ENCODE results near the gene LHFPL6.

LHFPL6 gene

DNA sequence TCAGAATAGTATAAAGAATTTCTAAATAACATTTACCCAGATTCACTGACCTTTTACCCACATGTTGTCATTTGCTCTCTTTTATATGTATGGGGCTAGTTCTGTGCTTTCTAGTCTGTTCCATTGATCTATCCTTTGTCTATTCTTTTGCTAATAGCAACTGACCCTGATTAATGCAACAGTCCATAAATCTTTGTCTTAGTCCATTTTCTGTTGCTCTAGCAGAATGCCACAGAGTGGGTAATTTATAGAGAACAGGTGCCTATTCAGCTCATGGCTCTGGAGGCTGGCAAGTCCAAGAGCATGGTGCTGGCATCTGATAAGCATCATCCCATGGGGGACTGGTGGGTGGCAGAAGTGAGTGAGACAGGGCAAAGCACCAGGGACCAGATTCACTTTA is 52.1 kb downstream of the LHFPL6 start:
- Histone ChIP-seq H3K4me3 (ENCODE audit: low read depth in 1 of 2, low read length in 2 of 2) (no peak overlapping the region), H3K36me3 (ENCODE audit: insufficient read depth, low read length) (no peaks in the 10 kb centered on the region), H3K9me3 (ENCODE audit: low read length) (no peaks in the 10 kb centered on the region), H3K9ac (ENCODE audit: low read length) (no peak overlapping the region), H3K4me1 (ENCODE audit: insufficient read depth, low read length) (no peaks in the 10 kb centered on the region), H3K27ac (ENCODE audit: low read depth, low read length) (no peak overlapping the region), H3K27me3 (ENCODE audit: control insufficient read depth in 1 of 2, insufficient read depth in 2 of 2, low read length in 2 of 2) (no peaks in the 10 kb centered on the region)

DNA sequence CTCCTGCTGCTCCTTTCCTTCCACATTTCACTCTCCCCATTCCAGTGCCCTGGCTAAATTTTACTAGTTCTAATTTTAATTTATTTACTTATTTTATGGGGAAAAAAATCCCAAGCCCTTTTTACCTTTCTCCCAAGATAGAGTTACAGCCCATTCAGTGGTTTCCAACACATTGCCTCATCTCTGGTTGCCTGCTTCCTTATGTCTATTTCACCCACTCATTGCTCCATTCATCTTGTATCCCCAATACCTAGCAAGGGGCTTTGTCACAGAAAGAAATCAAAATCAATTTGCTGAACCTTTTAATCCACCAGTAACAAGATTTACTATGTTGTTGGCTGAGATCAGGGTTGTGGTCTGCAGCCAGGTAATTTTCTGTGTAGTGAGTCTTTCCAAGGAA is 55.9 kb downstream of the LHFPL6 start:
- Histone ChIP-seq H3K27ac (ENCODE audit: low read depth, low read length) (no peak overlapping the region), H3K9me3 (ENCODE audit: low read length) (no peaks in the 10 kb centered on the region), H3K4me3 (ENCODE audit: low read depth in 1 of 2, low read length in 2 of 2) (no peak overlapping the region), H3K27me3 (ENCODE audit: control insufficient read depth in 1 of 2, insufficient read depth in 2 of 2, low read length in 2 of 2) (no peaks in the 10 kb centered on the region), H3K4me1 (ENCODE audit: insufficient read depth, low read length) (no peaks in the 10 kb centered on the region), H3K9ac (ENCODE audit: low read length) (no peak overlapping the region), H3K36me3 (ENCODE audit: insufficient read depth, low read length) (no peaks in the 10 kb centered on the region)

DNA sequence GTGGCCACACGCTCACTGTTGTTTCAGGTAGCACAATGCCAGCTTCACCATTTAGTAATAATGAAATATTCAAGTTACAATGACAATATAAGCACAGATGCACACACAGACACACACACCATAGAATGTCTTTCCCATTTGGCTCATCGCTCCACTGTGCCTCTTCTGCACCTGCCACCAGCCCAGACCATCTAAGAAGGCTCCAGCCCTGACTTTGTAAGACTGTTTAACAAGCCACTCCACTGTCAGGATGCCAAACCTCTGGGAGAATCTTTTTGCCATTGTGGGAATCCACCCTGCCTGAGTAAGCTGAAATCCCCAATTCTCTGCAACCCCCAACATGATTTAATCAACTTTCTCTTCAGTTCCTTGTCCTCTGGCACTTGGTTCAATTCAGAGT is 60.6 kb downstream of the LHFPL6 start:
- Histone ChIP-seq H3K27ac (ENCODE audit: low read depth, low read length) (no peak overlapping the region), H3K9me3 (ENCODE audit: low read length) (no peaks in the 10 kb centered on the region), H3K36me3 (ENCODE audit: insufficient read depth, low read length) (no peaks in the 10 kb centered on the region), H3K27me3 (ENCODE audit: control insufficient read depth in 1 of 2, insufficient read depth in 2 of 2, low read length in 2 of 2) (no peaks in the 10 kb centered on the region), H3K4me1 (ENCODE audit: insufficient read depth, low read length) (peaks cover 7% of the 10 kb centered on the region), H3K4me3 (ENCODE audit: low read depth in 1 of 2, low read length in 2 of 2) (no peak overlapping the region), H3K9ac (ENCODE audit: low read length) (no peak overlapping the region)

DNA sequence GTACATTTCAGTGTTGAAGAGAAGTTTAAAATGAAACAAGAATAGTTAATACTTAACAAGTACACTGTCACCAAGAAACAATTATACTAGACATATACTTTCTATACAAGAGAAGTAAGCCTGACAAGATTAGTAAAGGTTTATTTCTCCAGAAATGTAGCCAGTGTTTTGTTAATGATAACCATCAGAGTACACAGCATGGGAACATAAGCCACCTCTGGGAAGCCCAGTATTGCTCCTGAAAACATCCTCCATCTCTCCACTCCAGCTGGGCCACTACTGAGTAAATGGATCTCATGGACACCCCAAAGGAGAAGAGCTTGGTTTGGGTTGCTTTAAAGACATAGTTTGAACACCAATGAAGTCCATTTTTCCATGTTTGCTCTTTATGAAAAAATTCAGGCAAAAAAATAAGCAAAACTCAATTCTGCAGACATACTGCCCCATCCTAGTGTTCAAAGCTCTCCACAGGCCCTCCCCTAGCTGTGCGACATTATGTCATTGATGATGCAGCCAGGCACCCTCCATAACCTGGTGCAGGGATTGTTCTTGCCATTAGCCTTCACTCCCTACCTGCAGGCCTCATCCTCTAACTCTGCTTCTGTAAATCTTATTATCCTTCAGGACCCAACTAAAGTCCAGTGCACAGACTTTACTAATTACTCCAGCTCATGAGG is 61.9 kb downstream of the LHFPL6 start:
- no peaks in the 10 kb centered on the region for H3K27me3 ChIP-seq (ENCODE audit: control insufficient read depth in 1 of 2, insufficient read depth in 2 of 2, low read length in 2 of 2)
- peaks cover 7% of the 10 kb centered on the region for H3K4me1 ChIP-seq (ENCODE audit: insufficient read depth, low read length)
- no peak overlapping the region for H3K27ac ChIP-seq (ENCODE audit: low read depth, low read length)
- no peak overlapping the region for H3K4me3 ChIP-seq (ENCODE audit: low read depth in 1 of 2, low read length in 2 of 2)
- no peak overlapping the region for H3K9ac ChIP-seq (ENCODE audit: low read length)
- no peaks in the 10 kb centered on the region for H3K36me3 ChIP-seq (ENCODE audit: insufficient read depth, low read length)
- no peaks in the 10 kb centered on the region for H3K9me3 ChIP-seq (ENCODE audit: low read length)

DNA sequence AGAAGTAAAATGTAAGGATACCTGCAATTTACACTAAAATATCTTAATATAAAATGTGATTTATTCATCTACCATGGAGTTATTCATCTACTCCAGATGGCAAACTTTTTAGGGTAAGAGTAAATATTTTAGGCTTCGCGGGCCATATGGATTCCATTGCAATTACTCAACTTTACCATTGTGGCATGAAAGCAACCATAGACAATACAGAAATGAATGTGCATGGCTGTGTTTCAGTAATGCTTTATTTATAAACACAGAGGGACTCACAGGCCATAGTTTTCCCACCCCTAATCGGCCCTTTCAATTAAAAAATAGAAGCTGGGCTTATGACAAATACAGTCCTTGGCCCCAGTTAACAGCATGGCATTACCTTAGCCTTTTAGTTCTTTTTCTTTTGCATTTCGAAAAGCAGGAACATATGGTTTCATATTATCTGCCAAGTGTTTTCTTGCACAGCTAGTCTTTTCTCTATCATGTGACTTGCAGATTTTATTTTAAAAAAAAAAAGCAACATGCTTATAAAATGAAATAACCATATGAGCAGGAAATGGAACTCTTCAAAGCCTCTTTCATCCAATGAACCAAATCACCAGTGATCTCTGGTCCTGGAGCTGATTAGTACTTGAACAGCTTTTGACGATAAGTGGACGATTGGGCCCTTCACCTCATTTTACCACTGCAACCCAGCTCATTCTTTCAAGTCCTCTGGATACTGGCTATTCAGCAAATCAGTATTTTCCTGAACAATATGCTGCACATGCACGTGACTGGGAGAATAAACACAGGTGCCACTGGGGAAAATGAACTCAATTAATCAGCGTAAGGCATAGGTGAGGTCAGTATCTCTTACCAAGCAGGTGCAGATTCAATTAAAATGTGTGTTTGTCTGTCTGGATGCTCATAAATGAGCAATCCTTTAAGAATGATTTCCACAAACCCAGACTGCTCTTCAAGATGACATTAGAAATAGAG is 63.9 kb downstream of the LHFPL6 start:
- peaks cover 7% of the 10 kb centered on the region for H3K4me1 ChIP-seq (ENCODE audit: insufficient read depth, low read length)
- no peaks in the 10 kb centered on the region for H3K9me3 ChIP-seq (ENCODE audit: low read length)
- H3K4me3 ChIP-seq (ENCODE audit: low read depth in 1 of 2, low read length in 2 of 2) = no peak overlapping the region
- no peaks in the 10 kb centered on the region for H3K36me3 ChIP-seq (ENCODE audit: insufficient read depth, low read length)
- no peak overlapping the region for H3K9ac ChIP-seq (ENCODE audit: low read length)
- H3K27ac ChIP-seq (ENCODE audit: low read depth, low read length) = no peak overlapping the region
- H3K27me3 ChIP-seq (ENCODE audit: control insufficient read depth in 1 of 2, insufficient read depth in 2 of 2, low read length in 2 of 2) = no peaks in the 10 kb centered on the region

DNA sequence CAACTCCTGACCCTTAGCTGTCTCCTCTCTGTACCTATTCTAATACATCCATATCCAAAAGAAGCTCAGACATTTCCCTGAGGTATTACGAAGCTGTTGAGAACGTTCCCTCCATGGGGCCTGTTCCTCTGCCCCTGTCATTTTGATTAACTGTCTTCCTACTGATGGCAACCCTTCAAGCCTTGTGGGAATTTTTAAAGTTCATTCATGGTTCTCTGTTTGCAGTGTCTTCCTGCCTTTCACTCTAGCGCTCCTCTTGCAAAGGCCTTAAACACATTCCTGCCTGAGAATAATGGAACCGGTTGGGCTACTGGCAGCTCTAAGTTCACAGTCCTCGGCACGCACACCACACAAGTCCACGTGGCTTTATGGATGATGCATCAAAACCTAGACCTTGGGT is 66.1 kb downstream of the LHFPL6 start:
- Histone ChIP-seq H3K9me3 (ENCODE audit: low read length) (no peaks in the 10 kb centered on the region), H3K4me1 (ENCODE audit: insufficient read depth, low read length) (peaks cover 7% of the 10 kb centered on the region), H3K4me3 (ENCODE audit: low read depth in 1 of 2, low read length in 2 of 2) (no peak overlapping the region), H3K9ac (ENCODE audit: low read length) (no peak overlapping the region), H3K27ac (ENCODE audit: low read depth, low read length) (no peak overlapping the region), H3K27me3 (ENCODE audit: control insufficient read depth in 1 of 2, insufficient read depth in 2 of 2, low read length in 2 of 2) (no peaks in the 10 kb centered on the region), H3K36me3 (ENCODE audit: insufficient read depth, low read length) (no peaks in the 10 kb centered on the region)

DNA sequence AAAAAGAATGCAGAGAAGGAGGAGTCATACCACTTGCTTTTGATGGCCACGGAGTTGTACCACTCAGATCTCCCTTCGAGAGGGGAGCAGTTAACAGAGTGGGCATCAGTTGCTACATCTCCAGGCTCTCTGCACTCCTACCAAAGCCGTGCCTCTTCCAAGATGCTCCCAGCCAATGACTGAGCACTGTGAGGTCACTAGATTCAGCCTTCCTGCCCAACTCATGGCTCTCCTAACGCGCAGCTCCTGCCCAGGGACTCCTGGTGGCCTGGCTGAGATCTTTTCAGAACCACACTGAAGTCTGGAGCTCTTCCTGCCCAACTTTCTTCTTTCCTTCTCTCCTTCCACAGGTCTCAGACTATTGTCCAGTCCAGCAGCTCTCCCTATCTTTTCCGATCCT is 66.7 kb downstream of the LHFPL6 start:
- Histone ChIP-seq H3K27ac (ENCODE audit: low read depth, low read length) (no peak overlapping the region), H3K4me3 (ENCODE audit: low read depth in 1 of 2, low read length in 2 of 2) (no peak overlapping the region), H3K36me3 (ENCODE audit: insufficient read depth, low read length) (no peaks in the 10 kb centered on the region), H3K9me3 (ENCODE audit: low read length) (no peaks in the 10 kb centered on the region), H3K4me1 (ENCODE audit: insufficient read depth, low read length) (peaks cover 14% of the 10 kb centered on the region), H3K27me3 (ENCODE audit: control insufficient read depth in 1 of 2, insufficient read depth in 2 of 2, low read length in 2 of 2) (no peaks in the 10 kb centered on the region), H3K9ac (ENCODE audit: low read length) (no peak overlapping the region)

DNA sequence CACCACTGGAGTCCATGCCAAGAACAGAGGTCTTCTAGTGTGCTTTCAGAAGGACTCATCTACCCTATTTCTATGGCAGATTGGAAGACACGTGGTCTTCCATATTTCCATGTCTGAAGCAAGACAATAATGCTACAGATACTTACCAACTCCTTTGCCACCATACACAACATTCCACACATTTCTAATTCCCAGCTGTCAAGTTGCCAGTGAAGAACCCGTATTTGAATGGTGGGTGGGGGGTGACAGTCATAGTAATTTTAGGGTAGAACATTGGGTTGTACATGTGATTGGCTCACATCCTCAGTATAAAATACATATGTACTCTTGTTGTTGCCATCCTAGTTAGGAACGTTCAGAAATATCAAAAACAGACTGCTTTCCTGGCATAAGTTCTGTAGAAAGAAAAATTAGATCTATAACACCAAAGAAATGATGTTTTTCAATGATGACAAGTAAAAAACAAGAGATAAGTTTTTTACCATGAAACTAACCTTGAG is 69.3 kb downstream of the LHFPL6 start:
- Histone ChIP-seq H3K4me3 (ENCODE audit: low read depth in 1 of 2, low read length in 2 of 2) (no peak overlapping the region), H3K27me3 (ENCODE audit: control insufficient read depth in 1 of 2, insufficient read depth in 2 of 2, low read length in 2 of 2) (no peaks in the 10 kb centered on the region), H3K9ac (ENCODE audit: low read length) (no peak overlapping the region), H3K36me3 (ENCODE audit: insufficient read depth, low read length) (no peaks in the 10 kb centered on the region), H3K27ac (ENCODE audit: low read depth, low read length) (no peak overlapping the region), H3K4me1 (ENCODE audit: insufficient read depth, low read length) (peaks cover 15% of the 10 kb centered on the region), H3K9me3 (ENCODE audit: low read length) (no peaks in the 10 kb centered on the region)

DNA sequence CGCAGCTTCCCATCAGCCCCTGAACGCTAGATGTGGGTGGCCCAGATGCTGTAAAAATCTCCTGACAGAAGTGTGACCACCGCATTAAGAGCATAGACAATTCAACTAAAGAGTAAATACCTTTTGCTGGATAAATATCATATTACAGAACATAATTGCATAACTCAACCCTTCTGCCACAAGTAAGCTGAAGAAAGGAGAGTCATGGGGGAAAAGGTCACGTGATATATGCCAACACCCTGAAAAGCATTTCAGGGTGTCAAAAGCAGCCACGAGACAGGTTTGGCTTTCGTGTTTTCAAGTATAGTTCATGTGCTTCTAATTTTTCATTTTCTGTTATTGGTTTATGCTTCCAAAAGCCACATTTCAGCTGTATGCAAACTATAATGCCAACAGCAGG is 71.3 kb downstream of the LHFPL6 start:
- Histone ChIP-seq H3K9ac (ENCODE audit: low read length) (no peak overlapping the region), H3K4me3 (ENCODE audit: low read depth in 1 of 2, low read length in 2 of 2) (no peak overlapping the region), H3K27me3 (ENCODE audit: control insufficient read depth in 1 of 2, insufficient read depth in 2 of 2, low read length in 2 of 2) (no peaks in the 10 kb centered on the region), H3K27ac (ENCODE audit: low read depth, low read length) (no peak overlapping the region), H3K9me3 (ENCODE audit: low read length) (no peaks in the 10 kb centered on the region), H3K4me1 (ENCODE audit: insufficient read depth, low read length) (peaks cover 21% of the 10 kb centered on the region), H3K36me3 (ENCODE audit: insufficient read depth, low read length) (no peaks in the 10 kb centered on the region)

DNA sequence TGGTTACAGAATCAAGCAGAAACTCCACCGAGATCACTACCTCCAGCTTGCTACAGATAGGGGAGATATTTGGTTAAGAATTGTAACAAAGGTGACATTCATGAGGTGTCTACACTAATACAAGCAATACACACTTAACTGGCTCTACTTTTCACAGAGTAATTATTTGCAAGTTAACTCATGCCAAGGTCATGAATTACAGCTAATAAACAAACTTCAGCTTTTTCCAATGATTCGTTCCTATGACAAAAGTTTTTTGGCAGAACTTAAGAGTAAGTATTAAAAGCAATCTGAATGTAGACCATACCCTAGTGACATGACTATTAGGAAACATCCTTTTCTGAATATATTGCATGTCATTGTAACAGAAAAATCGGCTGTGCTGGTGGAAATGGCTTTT is 72.1 kb downstream of the LHFPL6 start:
- Histone ChIP-seq H3K4me1 (ENCODE audit: insufficient read depth, low read length) (peaks cover 21% of the 10 kb centered on the region), H3K9ac (ENCODE audit: low read length) (no peak overlapping the region), H3K27ac (ENCODE audit: low read depth, low read length) (no peak overlapping the region)

DNA sequence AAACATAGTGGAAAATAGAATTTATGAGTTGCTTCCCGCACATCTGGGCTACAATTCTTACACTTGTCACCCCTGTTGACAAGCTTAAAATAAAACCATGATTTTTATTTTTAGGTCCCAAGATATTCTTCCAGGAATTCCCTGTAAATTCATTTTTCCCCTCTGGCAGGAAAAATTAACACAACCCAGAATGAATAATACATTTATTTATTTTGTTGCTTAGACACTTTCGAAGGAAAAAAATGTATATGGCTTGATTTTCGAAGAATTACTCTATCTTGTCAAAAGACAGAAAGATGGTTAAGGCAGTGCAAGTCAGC is 74.4 kb downstream of the LHFPL6 start:
- no peak overlapping the region for H3K4me3 ChIP-seq (ENCODE audit: low read depth in 1 of 2, low read length in 2 of 2)
- no peaks in the 10 kb centered on the region for H3K36me3 ChIP-seq (ENCODE audit: insufficient read depth, low read length)
- no peaks in the 10 kb centered on the region for H3K9me3 ChIP-seq (ENCODE audit: low read length)
- H3K27ac ChIP-seq (ENCODE audit: low read depth, low read length) = no peak overlapping the region
- H3K4me1 ChIP-seq (ENCODE audit: insufficient read depth, low read length) = peaks cover 21% of the 10 kb centered on the region
- no peaks in the 10 kb centered on the region for H3K27me3 ChIP-seq (ENCODE audit: control insufficient read depth in 1 of 2, insufficient read depth in 2 of 2, low read length in 2 of 2)
- no peak overlapping the region for H3K9ac ChIP-seq (ENCODE audit: low read length)

More for the DNA sequence above, 72.1 kb downstream of the LHFPL6 start:
- Histone ChIP-seq H3K27me3 (ENCODE audit: control insufficient read depth in 1 of 2, insufficient read depth in 2 of 2, low read length in 2 of 2) (no peaks in the 10 kb centered on the region), H3K36me3 (ENCODE audit: insufficient read depth, low read length) (no peaks in the 10 kb centered on the region), H3K9me3 (ENCODE audit: low read length) (no peaks in the 10 kb centered on the region), H3K4me3 (ENCODE audit: low read depth in 1 of 2, low read length in 2 of 2) (no peak overlapping the region)

All from muscle layer of colon (tissue), 2 donors.